IMR-90 (cell line): ENCODE data around the gene FN1.

Experiments
- BHLHE40 ChIP-seq: fragments of 150-350 bp; IDR thresholded peaks from 2 replicates; pipeline ENCODE4 v1.6.1; 2016; ENCODE audit warnings: mild to moderate bottlenecking, low read depth, low read length
- CTCF ChIP-seq: conservative IDR thresholded peaks from 2 replicates; pipeline ENCODE4 v1.5.1; 2012; ENCODE audit warnings: mild to moderate bottlenecking, low read depth, low read length, improper control_type of control experiment
- ELK1 ChIP-seq: fragments of 150-350 bp; IDR thresholded peaks from 2 replicates; pipeline ENCODE4 v1.6.1; 2016; ENCODE audit warnings: low read depth, mild to moderate bottlenecking, low read length, moderate library complexity, borderline replicate concordance
- RCOR1 ChIP-seq: IDR thresholded peaks from 2 replicates; pipeline ENCODE4 v1.6.1; 2012; ENCODE audit warnings: mild to moderate bottlenecking, low read length, improper control_type of control experiment; ENCODE audit not compliant: insufficient replicate concordance

- TF ChIP-seq CTCF (no peak), ELK1 (no peak), BHLHE40 (no peak), RCOR1 (no peak)
Measured at GRCh38 chr2:215447056-215447455, 11.2 kb upstream of the FN1 start.
